ENCODE measurements around the gene PRKAR1B.

GRCh38 chr7:574661-575395 lies 152.3 kb downstream of the PRKAR1B start:
- TF ChIP-seq SUZ12 (IDR thresholded peaks at IDR 0.05; ENCODE audit: extremely low read depth, insufficient read depth, insufficient read length) (no peak), YY1 (IDR thresholded peaks at IDR 0.05; ENCODE audit: insufficient read depth, insufficient read length) (no peak)

Measured in NT2/D1 (cell line).